HepG2 (cell line): Measurements from ENCODE around the gene TBC1D3H.
"Not testable (repeated sequence)": the region's sequence is repeated elsewhere in the genome, so short reads cannot be mapped to it uniquely, and the experiment has no call there.

Experiments used
- EP300 ChIP-seq, 3 experiments: sonication (generic) in 1 of 3; formaldehyde crosslinking in 1 of 3; IDR thresholded peaks; 2 replicates each; pipeline versions ENCODE4 v1.5.1 to v1.6.1; 2011 to 2020; ENCODE audit warnings: low read depth in 2 of 3, low read length in 2 of 3, borderline replicate concordance in 1 of 3, improper control_type of control experiment in 1 of 3, mild to moderate bottlenecking in 1 of 3, missing genetic modification reagents in 1 of 3, moderate library complexity in 1 of 3
- ESRRA ChIP-seq: sonication (generic); formaldehyde crosslinking; IDR thresholded peaks from 2 replicates; pipeline ENCODE4 v1.5.1; 2020; ENCODE audit warnings: mild to moderate bottlenecking, low read depth, missing genetic modification reagents
- TARDBP ChIP-seq: sonication (generic); formaldehyde crosslinking; IDR thresholded peaks from 2 replicates; pipeline ENCODE4 v1.8.0; 2022; ENCODE audit warnings: mild to moderate bottlenecking, missing genetic modification reagents
- U2AF2 ChIP-seq: fragments of 200-400 bp; formaldehyde crosslinking; IDR thresholded peaks from 2 replicates; pipeline ENCODE4 v1.6.1; 2017; ENCODE audit warnings: low read depth, mild to moderate bottlenecking, low read length
- ZNF747 ChIP-seq: sonication (generic); formaldehyde crosslinking; IDR thresholded peaks from 2 replicates; pipeline ENCODE4 v1.8.1; 2023; ENCODE audit warnings: missing genetic modification reagents, mild to moderate bottlenecking, borderline replicate concordance
- TF ChIP-seq, protein P1 (sequence below): sonication (generic); formaldehyde crosslinking; IDR thresholded peaks from 2 replicates; pipeline ENCODE4 v1.8.0; 2022; ENCODE audit warnings: mild to moderate bottlenecking, missing genetic modification reagents

DNA sequence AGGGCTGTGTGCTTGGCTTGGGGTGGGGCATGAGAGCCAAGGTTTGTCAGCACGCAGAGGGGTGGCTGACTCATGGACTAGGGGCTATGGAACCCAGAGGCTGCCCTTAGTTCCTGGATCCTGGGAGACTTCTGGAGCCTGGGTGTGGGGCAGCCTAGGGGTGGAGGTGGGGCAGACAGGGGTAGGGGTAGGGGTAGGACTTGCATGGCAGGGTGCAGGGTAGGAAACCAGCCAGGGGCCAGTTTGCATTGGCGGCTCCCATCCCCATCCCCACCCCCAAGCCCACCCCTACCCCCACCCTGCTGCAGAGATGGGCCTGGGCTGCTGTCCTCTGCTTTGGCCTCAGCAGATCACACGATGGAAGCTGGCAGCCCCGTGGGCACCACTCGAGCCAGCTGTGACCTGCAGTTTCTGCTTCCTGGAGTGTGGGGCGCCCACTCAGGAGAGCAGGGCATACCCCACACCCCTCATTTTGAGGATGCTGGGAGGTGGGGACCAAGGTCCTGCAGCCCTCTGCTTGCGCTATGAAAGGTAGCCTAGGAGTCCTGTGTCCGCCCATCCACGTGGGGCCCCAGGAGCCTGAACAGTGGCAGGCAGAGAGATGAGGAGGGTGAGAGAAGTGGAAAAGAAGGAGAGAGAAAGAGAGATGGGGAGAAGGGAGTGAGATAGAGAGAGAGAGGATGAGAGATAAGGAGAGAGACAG, 2.9 kb upstream of the TBC1D3H start:
- not testable (repeated sequence) for TF ChIP-seq U2AF2; EP300 (IDR thresholded peaks at IDR 0.05; ENCODE audit: low read depth in 2 of 2, low read length in 2 of 2); EP300 (CRISPR knock-in tag; IDR thresholded peaks at IDR 0.05; ENCODE audit: borderline replicate concordance); TARDBP (CRISPR knock-in tag); ESRRA; ZNF747 (CRISPR knock-in tag)
- TF ChIP-seq, protein P1, sequence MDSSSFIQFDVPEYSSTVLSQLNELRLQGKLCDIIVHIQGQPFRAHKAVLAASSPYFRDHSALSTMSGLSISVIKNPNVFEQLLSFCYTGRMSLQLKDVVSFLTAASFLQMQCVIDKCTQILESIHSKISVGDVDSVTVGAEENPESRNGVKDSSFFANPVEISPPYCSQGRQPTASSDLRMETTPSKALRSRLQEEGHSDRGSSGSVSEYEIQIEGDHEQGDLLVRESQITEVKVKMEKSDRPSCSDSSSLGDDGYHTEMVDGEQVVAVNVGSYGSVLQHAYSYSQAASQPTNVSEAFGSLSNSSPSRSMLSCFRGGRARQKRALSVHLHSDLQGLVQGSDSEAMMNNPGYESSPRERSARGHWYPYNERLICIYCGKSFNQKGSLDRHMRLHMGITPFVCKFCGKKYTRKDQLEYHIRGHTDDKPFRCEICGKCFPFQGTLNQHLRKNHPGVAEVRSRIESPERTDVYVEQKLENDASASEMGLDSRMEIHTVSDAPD (CRISPR knock-in tag) = not testable (repeated sequence)
